Right renal pelvis (tissue), 4 donors: ENCODE data around the gene GABRA5. TPM values are rescaled to one million over a fixed set of nuclear protein-coding genes. Genes with fewer than 3 reads are reported as not detected.
A peak's percentile ranks its signal among the peaks of the same experiment; 100 is the strongest.
"Not testable (repeated sequence)": the region's sequence is repeated elsewhere in the genome, so short reads cannot be mapped to it uniquely, and the experiment has no call there.

Source experiments
- DNase-seq, 4 donors: peaks; one replicate each; pipeline ENCODE4 v3.0.0-alpha.2; 2013; ENCODE audit warnings: low read depth in 4 of 4, low spot score in 3 of 4, missing footprints in 1 of 4
- polyA plus RNA-seq, 4 donors: library from polyadenylated mRNA; unstranded; fragments of 120-200 nt; gene quantifications; one replicate each; pipeline ENCODE4 v1.2.1, GENCODE V29; 2013; ENCODE audit not compliant: insufficient read length in 4 of 4

The GABRA5 gene
- polyA plus RNA-seq: under 1 TPM; 0.14 to 0.45 (median 0.36) TPM

DNA sequence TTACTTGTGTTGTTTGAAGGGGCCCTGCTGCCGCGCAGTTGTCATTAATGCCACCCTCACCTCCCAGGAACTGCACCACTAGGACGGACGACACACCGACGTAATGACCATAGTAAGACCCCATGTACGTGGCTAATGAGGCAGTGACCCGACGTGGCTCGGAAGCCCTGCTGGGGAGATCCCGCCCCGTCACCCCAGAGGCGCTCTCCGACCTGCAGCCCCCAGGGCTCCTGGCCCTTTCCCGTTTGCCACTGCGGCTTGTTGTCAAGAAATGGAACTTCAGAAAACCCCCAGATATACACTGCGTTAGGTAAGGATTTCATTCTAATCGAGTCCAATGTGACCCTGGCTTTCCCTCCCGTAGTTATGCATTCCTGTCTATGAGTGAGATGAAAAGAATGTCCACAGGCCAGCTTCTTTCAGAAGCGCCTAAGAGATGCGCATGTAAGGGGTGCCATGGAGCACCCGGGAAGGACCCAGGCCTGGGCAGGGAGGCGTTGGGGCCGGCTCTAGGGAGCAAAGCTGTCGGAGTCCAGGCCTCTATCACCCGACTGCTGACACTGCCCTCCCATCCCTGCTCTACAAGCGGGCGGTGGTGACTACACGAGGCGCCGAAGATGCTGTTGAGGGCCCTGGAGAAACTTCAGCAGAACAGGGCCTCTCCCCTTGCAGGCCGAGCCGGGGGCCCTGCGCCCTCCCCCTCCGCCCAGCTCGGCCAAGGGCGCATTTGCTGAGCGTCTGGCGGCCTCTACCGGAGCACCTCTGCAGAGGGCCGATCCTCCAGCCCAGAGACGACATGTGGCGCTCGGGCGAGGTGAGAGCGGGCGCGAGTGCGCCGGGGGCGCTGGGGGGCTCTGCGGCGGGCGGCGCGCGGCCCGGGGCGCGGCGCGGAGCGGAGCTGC, at the start of gene GABRA5:
Gene GABRA5, plus strand, starts transcription at position 765 of the 902 bp plus-strand sequence. CDS start 2,187 bp downstream, outside the sequence.
- DNase-seq: peak in 1 of 4 donors; percentile 35

DNA sequence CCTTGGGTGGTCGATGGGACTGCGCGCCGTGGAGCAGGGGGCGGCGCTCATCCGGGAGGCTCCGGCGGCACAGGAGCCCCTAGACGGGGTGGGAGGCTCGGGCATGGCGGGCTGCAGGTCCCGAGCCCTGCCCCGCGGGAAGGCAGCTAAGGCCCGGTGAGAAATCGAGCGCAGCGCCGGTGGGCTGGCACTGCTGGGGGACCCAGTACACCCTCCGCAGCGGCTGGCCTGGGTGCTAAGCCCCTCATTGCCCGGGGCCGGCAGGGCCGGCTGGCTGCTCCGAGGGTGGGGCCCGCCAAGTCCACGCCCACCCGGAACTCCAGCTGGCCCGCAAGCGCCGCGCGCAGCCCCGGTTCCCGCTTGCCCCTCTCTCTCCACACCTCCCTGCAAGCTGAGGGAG, 35.7 kb upstream of the GABRA5 start:
- DNase-seq: not testable (repeated sequence)

DNA sequence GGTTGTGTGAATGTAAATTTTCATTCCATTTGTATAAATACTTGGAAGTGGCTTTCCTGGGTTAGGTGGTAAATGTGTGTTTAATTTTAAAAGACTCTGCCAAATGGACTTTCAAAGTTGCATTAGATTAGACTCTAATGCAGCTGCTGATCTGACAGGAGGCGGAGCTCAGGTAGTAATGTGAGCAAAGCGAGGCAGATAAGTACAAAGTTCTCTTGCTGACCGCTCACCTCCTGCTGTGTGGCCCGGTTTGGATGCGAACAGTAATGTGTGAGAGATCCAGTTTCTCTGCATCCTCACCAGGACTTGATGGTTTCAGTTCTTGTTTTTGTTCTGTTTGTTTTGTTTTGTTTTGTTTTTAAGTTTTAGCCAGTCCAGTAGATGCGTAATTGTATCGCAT, 34.9 kb upstream of the GABRA5 start:
- no peak for DNase-seq

DNA sequence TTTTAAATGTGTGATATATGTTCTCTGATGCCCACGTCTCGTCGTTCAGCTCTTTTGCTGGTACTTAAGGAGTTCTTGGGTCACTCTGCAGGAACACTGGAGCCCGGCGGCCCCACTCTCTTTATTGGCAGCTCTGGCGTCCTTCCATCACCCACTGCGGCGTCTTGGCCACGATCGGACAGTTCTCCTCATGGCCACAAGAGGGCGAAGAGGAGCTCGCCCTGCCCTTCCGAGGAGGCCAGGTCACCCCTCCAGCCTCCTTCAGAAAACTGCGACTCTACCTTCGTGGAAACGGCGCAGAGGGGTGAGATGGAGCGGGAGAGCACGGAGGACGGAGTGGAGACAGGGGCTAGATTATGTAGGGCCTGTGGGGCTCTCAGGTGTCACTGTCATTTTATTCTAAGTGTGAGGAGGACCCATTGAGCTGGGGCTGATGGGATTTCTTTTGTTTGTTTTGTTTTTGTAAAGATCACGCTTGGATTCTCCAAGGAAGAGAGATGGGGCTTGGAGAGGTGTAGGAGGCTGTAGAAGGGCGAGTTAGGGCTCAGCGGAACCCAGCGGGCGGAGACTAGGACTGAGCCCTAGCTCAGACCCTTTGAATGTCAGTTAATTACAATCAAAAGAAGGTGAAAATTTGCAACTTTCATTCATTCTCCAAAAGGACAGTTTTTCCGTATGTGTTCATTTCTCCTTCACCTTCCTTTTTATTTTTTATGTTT, 28.0 kb upstream of the GABRA5 start:
- no peak for DNase-seq

DNA sequence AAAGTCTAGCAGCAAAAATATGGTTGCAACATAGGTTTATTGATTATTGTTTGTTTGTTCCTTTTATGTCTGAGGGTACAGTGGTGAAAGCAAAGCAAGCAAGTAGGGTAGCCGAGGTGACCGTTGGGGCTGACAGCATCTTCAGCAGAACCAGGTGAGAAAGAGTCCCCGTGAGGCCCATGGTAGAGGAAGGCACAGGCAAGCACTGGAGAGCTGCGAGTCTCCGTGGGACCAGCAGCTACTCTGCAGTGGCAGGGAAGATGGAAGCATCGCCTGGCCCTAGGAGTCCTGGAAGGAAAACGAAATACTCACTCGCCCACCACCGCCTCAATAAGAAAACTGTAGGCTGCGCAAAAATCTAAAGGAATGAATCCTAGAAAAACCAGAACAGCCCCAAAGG, 25.3 kb upstream of the GABRA5 start:
- no peak for DNase-seq

DNA sequence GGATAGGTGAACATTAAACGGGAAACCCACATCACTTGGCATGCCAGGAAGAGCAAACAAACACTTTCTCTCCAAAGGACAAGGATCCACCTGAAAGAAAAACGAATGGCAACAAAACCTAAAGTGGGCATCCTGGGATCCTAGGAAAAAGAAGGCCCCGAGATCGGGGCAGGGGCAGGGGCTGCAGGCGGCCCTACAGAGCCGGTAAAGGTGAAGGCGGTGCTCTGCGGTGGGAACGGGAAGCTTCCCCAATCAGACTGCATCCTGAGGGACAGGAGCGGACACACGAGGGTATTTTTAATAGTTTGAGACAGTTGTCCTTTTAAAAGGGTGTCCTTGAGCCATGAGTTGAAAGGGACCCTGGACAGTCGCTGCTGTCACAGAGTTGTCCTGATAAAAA, 24.9 kb upstream of the GABRA5 start:
- no peak for DNase-seq

DNA sequence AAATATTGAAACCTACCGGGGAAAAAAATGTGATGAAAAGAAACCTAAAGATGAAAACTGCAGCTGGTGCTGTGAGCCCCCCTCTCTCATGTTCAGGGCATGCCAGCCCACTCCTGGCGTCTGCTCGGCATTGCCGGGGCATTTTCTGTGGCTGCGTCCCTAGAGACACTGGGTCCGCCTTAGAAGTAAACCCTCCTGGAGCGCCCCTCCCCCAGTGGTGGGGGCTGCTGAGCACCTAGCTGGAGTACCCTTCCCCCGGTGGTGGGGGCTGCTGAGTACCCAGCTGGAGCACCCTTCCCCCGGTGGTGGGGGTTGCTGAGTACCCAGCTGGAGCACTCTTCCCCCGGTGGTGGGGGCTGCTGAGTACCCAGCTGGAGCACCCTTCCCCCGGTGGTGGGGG, 24.5 kb upstream of the GABRA5 start:
- no peak for DNase-seq

DNA sequence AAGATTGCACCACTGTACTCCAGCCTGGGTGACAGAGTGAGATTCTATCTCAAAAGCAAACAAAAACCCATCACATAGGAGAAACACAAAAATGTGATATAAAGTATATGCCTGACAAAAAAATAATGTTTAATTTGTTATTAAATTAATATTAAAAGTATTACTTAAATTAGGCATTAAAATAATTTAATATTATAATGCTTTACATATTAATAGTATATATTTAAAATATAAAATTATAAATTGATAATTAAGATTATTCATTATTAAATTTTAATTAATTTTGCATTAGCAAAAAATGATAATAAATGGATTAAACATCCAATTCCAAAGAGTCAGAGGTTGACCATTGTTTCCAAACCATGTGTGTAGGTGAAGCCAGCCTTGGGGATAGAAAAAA, 22.0 kb upstream of the GABRA5 start:
- no peak for DNase-seq

DNA sequence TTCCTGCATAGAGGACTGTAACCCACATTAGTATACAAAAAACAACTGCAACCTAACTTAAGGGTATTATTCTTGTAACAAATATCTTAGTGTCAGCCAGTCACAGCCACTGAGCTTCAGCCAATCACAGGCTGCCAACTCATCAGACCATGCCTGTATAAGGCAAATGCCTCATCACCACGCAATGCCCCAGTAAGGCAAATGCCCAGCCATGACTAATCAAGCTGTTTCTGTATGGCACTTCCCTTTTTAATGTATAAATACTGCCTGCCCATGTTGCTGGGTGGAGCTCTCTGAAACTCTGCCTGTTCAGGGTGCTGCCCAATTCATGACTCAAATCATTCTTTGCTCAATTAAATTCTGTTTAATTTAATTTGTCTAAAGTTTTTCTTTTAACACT, 18.4 kb upstream of the GABRA5 start:
- no peak for DNase-seq

DNA sequence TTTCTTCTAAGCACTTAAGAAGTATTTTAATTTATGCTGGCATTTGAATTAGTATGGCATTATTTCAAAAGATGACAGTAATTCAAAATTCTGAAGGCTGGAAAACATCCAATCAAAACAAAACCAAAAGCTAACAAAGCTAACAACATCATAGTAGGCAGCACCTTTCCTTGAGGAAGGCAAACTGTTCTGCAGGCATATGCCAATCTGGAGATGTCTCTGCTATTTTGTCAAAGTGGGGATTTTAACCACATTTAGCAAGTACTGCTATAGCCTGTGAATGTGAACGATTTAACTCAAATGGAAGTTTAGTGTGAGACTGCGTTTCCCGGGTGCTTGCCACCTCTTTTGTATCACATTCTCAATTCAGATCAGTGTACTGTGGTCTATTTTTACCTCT, 16.7 kb upstream of the GABRA5 start:
- no peak for DNase-seq

DNA sequence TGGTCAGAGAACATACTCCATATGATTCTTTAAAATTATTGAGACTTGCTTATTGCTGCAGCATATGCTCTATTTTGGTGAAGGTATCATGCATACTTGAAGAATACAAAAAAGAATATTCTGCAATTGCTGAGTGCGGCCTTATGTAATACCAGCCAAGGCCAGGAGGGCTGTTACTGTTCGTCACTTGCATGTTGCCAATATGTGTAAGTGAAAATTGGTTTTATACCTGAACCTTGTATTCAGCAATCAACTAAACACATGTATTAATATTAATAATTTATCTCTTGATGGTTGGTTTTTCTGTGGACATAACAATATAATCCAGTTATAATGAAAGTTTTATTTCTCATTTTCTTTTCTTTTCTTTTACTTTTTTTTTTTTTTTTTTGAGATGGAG, 13.9 kb upstream of the GABRA5 start:
- DNase-seq: no peak

DNA sequence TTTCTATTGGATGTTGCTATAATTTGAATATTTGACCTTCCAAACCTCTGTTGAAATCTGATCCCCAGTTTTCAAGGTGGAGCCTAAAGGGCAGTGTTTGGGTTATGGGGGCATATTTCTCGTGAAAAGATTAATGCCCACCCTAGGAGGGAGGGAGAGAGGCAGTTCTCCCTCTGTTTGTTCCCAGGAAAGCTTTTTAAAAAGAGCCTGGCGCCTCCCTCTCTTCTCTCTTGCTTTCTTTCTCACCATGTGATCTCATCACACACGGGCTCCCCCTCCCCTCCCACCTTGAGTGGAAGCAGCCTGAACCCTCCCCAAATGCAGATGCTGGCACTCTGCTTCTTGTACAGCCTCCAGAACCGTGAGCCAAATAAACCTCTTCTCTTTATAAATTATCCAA, 12.4 kb upstream of the GABRA5 start:
- DNase-seq: no peak

DNA sequence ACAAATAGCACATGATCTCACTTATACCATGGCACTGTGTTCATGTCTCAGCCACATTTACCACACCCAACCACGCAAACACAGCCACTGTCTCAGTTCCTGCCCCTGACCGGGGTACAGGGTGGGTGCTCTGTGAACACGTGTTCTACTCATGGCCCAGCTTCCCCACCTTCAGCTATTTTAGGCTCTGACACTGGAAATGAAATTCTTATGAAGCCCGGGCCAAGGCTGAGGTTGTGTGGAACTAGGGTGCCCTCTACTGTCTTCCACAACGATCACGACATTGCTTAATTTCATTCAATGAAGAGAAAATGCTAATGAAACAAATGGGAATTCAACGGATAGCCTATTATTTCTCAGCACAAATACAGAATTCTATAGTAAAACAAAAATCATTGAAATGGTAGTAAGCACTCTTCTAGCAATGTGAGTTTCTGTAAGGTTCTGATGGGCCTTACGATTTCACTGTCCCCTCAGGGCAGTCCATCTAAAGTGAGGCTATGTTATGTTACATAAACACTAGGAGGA, 2.1 kb upstream of the GABRA5 start:
- peak in 2 of 4 donors; percentile 41 to 47 for DNase-seq

DNA sequence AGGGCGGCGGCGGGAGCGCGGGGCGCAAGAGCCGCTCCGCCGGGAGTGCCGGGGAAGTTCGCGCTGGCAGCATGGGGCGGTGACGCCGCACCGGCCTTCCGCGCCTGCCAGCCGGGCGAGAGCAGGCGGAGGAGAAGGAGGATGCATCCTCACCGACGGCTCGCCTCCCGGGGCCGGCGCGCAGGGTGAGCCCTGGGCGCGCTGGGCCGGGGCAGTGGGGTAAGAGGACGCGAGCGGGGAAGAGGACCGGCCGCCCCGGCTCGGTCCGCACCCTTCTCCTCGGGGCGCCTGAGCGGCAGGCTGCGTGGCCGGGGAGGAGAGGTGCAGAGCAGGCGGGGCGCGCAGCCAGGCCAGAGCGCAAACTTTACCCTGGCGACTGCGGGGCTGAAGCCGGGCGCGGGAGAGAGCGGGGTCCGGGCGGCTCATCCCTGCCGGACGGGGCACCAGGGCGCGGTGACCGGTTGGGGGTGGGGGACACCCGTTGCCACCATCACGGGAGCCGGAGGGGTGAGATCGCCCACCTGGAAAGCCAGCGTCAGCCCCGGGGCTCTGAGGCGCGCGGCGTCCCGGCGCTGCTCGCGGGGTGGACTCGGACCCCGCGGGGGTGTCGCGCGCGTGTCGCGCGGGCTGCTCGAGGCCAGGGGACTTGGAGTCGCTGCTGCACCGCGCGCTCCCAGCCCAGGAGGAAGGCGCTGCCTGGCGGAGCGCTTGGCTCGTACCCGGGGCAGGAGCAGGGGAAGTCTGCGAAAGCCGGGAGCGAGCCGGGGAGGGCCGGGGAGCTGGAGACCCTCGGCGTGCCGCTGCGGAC, 542 bp downstream of the GABRA5 start:
- DNase-seq: no peak

DNA sequence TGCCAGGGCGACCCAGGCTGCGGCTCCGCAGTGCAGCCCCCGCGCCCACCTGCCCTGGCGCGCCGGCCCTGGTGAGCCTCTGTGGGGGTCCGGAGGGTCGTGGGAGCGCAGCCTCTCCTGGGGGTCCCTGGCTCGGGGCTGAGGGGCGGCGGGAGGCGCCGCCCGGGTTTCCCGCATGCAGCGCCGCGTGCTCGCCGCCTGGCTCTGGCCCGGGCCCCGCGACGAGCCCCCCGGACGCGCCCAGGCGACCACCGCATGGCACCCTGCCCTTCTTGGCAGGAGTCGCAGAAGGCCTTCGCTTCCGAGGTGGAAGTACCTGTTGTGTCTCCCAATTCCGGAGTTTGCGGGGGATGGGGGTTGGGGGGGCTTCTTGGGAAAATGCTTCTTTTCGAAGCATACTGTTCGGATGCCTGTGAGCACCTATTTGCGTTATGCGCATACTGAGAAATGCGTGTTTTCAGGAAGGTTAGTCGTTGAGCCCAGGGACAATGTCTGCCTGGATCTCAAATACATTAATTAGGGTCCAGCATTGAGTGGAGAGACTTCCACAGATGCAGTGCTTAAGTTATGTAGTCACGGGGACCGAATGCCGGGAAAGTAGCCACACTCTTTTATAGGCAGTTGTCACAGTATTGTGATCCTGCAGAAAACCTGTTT, 1.3 kb downstream of the GABRA5 start:
- no peak for DNase-seq

DNA sequence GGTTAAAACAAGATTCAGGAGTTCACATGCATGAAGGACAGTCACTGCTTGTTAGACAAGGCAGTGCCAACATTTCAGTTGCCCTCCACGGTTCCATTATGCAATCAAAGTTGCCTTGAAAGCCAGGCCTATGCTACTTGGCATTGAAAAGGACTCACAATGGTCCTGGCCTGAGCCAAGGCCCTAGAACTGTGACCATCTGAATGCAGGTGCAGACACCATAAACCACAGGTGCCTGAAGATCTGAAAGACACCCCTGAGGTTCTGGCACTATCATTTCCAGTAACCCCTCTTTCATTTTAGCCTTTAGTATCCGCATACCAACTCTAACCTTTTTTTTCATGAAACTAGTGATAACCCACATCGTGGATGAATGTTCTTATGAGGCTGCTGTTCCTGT, 2.8 kb downstream of the GABRA5 start:
- no peak for DNase-seq

DNA sequence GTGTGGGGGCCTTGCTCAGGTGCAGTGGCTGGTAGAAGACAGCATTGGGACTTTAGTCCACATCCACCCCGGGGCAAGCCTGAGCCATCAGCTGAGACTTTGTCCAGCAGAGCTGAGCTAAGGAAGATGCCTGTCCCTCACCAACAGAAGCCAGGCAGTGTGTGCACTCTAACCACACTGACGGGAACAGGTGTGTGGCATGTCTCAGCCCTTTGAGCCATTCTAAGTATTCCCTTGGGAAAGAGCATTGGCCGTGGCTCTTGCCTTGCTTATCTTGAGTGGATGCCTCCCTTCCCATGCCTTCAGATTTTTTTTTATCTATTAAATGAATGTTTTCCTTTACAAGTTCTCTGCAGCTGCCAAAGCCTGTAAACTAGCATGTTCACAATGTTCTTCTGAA, 3.5 kb downstream of the GABRA5 start:
- DNase-seq: no peak

DNA sequence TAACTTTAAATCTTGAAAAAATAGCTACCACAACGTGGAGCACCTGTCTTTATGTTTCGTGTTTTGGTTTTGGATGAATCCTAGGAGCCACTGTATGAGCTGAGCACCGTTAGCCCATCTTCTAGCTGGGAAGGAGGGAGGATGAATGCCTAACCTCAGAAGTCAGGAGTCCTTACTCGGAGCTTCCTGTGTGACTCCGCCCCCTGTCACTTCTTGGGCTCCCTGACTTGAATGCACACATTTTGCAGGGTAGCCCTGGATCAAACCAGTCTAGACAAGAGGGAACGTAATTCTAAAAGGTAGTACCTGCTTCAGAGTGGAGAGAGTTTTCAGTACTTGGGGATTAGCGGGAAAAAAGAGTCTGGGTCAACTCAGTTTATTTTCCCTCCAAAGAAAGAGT, 5.3 kb downstream of the GABRA5 start:
- no peak for DNase-seq

DNA sequence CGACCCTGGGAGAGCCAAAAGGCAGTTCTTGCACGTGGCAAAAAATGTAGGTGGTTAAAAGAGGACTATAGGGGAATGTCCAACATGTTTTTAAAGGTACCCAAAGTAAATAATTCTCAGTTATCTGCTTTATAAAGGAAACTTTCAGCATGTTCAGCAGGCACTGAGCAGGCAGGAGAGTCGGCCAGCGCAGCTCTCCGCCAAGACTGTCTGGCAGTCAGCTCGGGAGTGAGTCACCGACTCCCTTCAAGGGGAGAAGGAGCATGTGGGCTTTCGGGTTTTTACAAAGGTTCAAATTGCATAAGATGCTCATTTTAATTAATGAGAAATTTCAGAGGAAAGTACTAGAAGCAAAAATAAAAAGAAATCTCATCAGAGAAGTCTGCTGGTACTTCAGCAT, 7.0 kb downstream of the GABRA5 start:
- no peak for DNase-seq

DNA sequence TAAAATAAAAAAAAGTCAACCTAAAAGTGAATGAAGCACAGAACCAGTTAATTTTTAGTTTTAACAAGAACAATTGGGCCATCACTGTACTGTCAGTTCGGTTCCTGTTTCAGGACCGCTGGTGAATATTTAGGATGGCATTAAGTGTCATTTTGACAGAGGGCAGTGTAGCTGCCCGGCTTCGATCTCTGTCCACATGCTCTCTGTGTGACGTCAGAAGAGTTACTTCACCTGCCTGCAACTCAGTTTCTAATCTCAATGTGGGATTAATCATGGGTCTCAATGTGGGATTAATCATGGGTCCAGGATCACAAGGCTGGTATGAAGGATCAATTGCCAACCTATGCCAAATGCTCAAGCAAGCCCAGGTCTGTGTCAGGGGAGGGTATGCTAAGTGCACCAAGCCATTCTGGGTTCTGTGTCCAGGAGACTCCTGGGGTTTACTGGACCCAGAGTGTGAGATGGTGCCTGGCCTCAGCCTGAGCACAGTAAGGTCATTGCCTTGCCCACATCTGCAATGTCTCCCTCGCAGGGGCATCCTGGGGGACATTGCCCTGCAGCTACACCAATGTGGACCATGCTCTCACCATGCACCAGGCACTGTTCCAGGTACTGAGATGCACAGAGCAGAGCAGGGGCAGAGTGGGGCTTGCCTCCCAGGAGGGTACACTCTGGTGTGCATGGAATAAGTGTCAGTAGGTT, 8.1 kb downstream of the GABRA5 start:
- no peak for DNase-seq
